Cerebellar nuclear complex (tissue), 1 donor: Measurements from ENCODE around the gene TMEM120A.

Experiments used
- DNase-seq, 2 experiments: peaks; one replicate each; lab custom pipeline; 2025; lab: John Stamatoyannopoulos, UW

Gene TMEM120A

GRCh38 chr7:75995052-75995471, 667 bp upstream of the TMEM120A start:
- DNase-seq, result no peak

- DNase-seq, result no peak
These were observed 557 bp downstream of the TMEM120A start for GRCh38 chr7:75993689-75994387.

- no peak for DNase-seq
These were observed 2.2 kb downstream of the TMEM120A start for GRCh38 chr7:75992083-75992755.

GRCh38 chr7:75991531-75992082, 2.8 kb downstream of the TMEM120A start:
- no peak for DNase-seq

GRCh38 chr7:75989500-75990388, 4.7 kb downstream of the TMEM120A start:
- DNase-seq, result no peak

- no peak for DNase-seq
These were observed 5.6 kb downstream of the TMEM120A start for GRCh38 chr7:75988568-75989499.

- no peak for DNase-seq
These were observed 6.4 kb downstream of the TMEM120A start for GRCh38 chr7:75987805-75988567.

GRCh38 chr7:75987026-75987804, 7.2 kb downstream of the TMEM120A start:
- DNase-seq, result no peak

- no peak for DNase-seq
These were observed 8.1 kb downstream of the TMEM120A start for GRCh38 chr7:75986147-75986781.

GRCh38 chr7:75985518-75986146, 8.8 kb downstream of the TMEM120A start:
- DNase-seq, result no peak

GRCh38 chr7:75985009-75985517, 9.3 kb downstream of the TMEM120A start:
- DNase-seq, result no peak

- no peak for DNase-seq
These were observed 10.0 kb downstream of the TMEM120A start for GRCh38 chr7:75984130-75985008.

GRCh38 chr7:75983471-75984129, 10.8 kb downstream of the TMEM120A start:
- DNase-seq, result no peak

- DNase-seq, result no peak
These were observed 11.9 kb downstream of the TMEM120A start for GRCh38 chr7:75982306-75983064.

- no peak for DNase-seq
These were observed 12.7 kb downstream of the TMEM120A start for GRCh38 chr7:75981453-75982305.
